BE2C (cell line): Measurements from ENCODE around the gene UNC5A.

Source experiments
- DNase-seq: peaks from one replicate; pipeline ENCODE4 v3.0.0-alpha.2; 2020
- H3K27me3 ChIP-seq: fragments of 250-450 bp; sonication (Bioruptor Pico); 2 replicates; pipeline ENCODE4 v1.5.1; 2020; ENCODE audit warnings: mild to moderate bottlenecking
- H3K36me3 ChIP-seq: fragments of 250-450 bp; sonication (Bioruptor Pico); 2 replicates; pipeline ENCODE4 v1.5.1; 2020; ENCODE audit warnings: mild to moderate bottlenecking
- H3K4me1 ChIP-seq: fragments of 250-450 bp; sonication (Bioruptor Pico); 2 replicates; pipeline ENCODE4 v1.5.1; 2020
- H3K4me3 ChIP-seq: 2 replicates; pipeline ENCODE4 v1.5.1; 2011; ENCODE audit warnings: low read depth, low read length
- H3K9me3 ChIP-seq: fragments of 250-450 bp; sonication (Bioruptor Pico); 2 replicates; pipeline ENCODE4 v1.5.1; 2020
- TF ChIP-seq, protein P1 (sequence below): IDR thresholded peaks from 2 replicates; pipeline ENCODE4 v1.5.1; 2012; ENCODE audit warnings: mild to moderate bottlenecking, low read depth, low read length

Gene UNC5A

DNA sequence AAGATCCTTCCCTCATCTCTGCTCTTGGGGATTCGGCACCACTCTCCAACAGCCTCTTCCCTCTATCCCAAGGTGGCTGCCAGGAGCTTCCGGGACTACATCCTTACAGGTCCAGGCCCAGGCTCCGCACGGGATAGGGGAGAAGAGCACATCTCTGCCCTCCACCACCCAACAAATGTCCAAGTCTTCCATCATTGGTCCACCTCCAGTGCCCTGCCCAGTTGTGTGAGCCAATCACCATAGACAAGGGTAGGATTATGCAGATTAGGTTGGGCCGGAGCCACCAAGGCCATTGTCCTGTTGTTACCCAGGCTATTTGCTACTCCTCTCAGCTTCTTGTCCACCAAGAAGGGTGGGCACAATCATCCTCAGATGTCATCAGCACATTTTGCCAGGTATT is 9.1 kb downstream of the UNC5A start:
- Histone ChIP-seq H3K4me3 (no peak overlapping the region), H3K36me3 (no peaks in the 10 kb centered on the region), H3K27me3 (no peaks in the 10 kb centered on the region), H3K4me1 (peaks cover 28% of the 10 kb centered on the region), H3K9me3 (no peaks in the 10 kb centered on the region)
- peak; percentile 57 for DNase-seq
- TF ChIP-seq, protein P1, sequence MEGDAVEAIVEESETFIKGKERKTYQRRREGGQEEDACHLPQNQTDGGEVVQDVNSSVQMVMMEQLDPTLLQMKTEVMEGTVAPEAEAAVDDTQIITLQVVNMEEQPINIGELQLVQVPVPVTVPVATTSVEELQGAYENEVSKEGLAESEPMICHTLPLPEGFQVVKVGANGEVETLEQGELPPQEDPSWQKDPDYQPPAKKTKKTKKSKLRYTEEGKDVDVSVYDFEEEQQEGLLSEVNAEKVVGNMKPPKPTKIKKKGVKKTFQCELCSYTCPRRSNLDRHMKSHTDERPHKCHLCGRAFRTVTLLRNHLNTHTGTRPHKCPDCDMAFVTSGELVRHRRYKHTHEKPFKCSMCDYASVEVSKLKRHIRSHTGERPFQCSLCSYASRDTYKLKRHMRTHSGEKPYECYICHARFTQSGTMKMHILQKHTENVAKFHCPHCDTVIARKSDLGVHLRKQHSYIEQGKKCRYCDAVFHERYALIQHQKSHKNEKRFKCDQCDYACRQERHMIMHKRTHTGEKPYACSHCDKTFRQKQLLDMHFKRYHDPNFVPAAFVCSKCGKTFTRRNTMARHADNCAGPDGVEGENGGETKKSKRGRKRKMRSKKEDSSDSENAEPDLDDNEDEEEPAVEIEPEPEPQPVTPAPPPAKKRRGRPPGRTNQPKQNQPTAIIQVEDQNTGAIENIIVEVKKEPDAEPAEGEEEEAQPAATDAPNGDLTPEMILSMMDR: no peak

DNA sequence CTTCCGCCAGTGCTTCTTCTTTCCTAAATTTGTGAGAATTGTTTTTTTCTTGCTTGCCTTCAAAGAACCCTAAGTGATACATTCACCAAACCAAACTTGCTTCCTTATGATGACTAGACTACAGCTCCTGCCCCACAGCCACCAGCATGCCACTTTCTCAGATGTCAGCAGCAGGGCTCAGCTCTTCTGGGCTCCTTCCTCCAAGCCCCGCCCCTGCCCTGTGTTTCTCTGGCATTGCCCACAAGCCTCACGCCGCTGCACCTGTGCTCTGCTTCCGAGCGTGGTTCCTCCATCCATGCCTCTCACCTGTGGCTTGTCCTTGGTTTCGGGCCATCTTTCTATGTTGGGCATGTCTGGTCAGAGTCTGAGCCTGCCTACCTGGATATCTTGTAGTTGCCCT is 10.6 kb downstream of the UNC5A start:
- no peak overlapping the region for H3K4me3 ChIP-seq
- peaks cover 28% of the 10 kb centered on the region for H3K4me1 ChIP-seq
- H3K36me3 ChIP-seq: no peaks in the 10 kb centered on the region
- no peaks in the 10 kb centered on the region for H3K9me3 ChIP-seq
- no peaks in the 10 kb centered on the region for H3K27me3 ChIP-seq
- TF ChIP-seq, protein P1: no peak
- peak; percentile 11 for DNase-seq

DNA sequence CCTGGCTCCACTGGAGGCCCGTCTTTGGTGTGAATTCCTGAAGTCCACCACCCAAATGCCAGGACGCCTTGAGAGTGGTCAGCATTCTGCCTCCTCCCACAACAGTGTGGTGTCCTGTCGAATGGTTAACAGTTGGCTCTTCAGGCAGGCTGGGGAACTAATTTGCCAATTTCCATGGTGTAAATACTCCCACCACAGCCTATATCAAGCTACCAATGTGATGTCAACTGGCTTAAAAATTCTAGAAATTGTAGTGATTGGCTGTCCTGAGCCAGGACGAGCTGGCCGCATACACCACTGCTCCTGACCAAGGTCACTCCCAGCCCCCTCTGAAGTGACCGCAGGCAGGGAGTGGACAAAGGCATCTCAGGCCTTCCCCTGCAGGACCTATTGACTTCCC is 11.1 kb downstream of the UNC5A start:
- TF ChIP-seq, protein P1: no peak
- peak; percentile 3 for DNase-seq
- Histone ChIP-seq H3K4me3 (no peak overlapping the region), H3K9me3 (no peaks in the 10 kb centered on the region), H3K36me3 (no peaks in the 10 kb centered on the region), H3K27me3 (no peaks in the 10 kb centered on the region), H3K4me1 (peaks cover 26% of the 10 kb centered on the region)

DNA sequence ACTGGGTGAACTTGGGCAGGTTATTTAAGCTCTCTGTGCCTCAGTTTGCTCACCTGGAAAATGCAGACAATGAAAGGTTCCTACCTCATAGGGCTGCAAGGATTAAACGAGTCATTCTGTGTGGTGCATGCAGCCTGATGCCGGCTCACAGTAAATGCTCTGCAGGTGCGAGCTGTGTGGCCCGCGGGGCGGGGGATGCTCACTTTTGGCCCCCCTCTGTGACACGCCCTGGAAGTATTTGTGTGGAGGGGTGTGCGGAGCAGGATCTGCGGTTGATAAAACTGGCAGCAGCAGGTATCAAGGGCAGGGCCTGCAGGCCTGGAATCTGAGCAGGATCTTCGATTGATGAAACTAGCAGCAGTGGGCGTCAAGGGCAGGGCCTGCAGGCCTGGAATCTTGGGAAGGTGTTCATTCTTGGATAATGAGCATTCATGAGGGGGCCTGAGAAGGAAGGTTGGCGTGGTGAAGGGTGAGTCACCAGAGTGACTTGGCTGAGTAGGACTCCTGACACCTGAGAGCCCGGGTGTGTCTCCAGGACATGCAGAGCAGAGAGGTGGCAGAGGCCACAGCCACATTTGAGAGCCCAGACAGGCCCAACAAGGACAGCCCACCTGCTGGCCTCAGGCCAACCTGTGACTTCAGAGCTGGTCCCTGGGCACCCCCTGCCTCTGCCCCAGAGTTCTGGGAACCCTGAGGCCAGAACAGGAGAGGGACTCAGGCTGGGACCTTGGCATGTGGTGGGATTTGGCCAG is 11.9 kb downstream of the UNC5A start:
- H3K4me1 ChIP-seq: peaks cover 21% of the 10 kb centered on the region
- TF ChIP-seq, protein P1: no peak
- peak; percentile 2 for DNase-seq
- no peaks in the 10 kb centered on the region for H3K27me3 ChIP-seq
- no peaks in the 10 kb centered on the region for H3K9me3 ChIP-seq
- H3K4me3 ChIP-seq: no peak overlapping the region
- no peaks in the 10 kb centered on the region for H3K36me3 ChIP-seq

DNA sequence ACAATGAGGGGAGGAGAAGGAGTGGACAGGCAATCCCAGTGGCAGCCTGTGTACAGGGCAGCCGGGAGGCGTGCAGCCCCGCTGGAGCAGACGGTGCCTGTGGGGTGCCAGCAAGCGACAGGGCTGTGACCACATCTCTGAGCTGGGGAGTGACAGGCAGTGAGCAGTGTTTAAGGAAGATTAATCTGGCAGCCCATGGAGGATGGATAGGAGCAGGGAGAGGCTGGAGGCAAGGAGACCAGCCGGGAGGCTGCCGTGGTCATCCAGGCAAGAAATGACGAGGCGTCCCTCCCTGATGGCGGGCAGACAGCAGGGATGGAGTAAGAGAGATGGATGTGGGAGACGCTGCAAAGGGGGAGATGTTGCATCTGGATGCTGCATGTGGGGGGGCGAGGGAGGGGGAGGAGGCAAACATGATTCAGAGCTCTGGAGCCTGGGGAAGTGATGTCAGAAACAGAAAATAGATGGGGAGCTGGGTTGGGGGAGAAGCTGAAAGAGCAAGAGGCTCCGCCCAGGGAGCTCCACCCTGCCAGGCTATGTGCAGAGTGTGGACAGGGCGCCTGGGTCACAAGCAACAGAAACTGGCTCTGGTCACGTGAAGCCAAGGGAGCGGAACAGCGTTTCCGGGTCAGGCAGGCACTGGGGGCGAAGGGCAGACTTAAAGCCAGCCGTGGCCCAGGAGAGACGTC is 12.6 kb downstream of the UNC5A start:
- Histone ChIP-seq H3K4me3 (no peak overlapping the region), H3K36me3 (no peaks in the 10 kb centered on the region), H3K4me1 (peaks cover 21% of the 10 kb centered on the region), H3K27me3 (no peaks in the 10 kb centered on the region), H3K9me3 (no peaks in the 10 kb centered on the region)
- DNase-seq: no peak
- TF ChIP-seq, protein P1: no peak

DNA sequence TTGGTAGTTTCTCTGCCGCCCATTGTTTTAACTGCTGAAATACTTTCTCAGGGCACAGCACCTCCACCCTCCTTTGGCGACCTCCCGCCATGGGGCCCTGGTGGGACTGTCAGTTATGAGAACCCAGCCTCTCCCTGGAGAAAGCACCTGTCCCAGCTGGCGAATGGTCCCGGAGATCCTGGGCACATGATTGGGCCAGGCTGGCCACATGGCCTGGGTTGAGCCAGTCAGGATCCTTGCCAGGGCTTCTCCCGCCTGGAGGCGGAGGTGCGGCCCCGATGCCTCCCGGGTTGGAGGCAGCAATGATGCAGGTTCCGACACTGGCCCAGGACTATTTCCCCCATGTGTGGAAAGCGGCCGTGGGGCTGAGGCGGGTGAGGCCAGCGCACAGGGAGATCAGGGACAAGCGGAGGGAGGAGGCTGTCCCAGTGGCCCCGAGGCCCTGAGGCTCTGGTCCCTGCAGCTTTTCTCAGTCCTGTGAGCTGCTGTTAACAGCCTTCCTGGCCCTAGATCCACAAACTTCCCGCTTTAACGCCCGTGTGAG is 13.6 kb downstream of the UNC5A start:
- no peak overlapping the region for H3K4me3 ChIP-seq
- H3K4me1 ChIP-seq: peaks cover 14% of the 10 kb centered on the region
- TF ChIP-seq, protein P1: no peak
- no peak for DNase-seq
- H3K9me3 ChIP-seq: no peaks in the 10 kb centered on the region
- H3K27me3 ChIP-seq: no peaks in the 10 kb centered on the region
- H3K36me3 ChIP-seq: no peaks in the 10 kb centered on the region
